Ecto neural progenitor cell (in vitro differentiated cells): ENCODE measurements around the gene PLEKHG7.

Source experiments
- DNase-seq: peaks from one replicate; pipeline ENCODE4 v3.0.0-alpha.2; 2018; ENCODE audit warnings: low spot score

The PLEKHG7 gene

DNA sequence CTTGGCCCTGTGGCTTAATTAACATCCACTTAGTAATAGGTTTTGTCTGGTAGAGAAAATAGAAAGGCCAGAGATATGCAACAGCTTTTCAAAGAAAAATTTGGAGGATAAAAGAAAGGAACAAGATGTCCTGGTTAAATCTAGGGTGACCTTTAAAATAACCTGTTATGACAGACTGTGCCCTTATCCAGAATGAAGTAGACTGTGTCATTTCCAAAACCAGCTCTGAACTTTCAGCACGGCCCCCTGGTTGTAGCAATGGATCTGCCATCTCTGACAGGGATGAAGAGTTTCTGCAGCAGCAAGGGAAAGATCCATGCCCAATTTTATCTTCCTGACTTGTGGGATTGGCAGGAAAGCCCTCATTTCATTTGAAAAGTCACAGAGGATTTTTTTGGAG is 5.1 kb downstream of the PLEKHG7 start:
- DNase-seq: no peak

DNA sequence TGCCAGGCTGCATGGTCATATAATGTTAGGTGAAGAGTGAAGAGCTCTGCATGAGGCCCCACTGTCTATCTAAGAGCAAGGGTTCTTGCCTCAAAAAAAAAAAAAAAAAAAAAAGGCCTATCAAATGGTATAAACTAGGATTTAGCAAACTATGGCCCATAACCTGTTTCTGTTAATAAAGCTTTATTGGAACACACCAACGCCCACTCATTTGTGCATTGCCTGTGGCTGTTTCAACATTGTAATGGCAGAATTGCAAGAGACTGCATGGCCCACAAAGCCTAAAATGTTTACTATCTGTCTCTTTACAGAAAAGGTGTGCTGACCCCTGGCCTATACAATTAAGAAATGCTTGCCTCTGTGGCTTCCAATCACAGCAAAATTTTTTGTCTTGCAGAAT is 12.8 kb downstream of the PLEKHG7 start:
- DNase-seq: no peak

DNA sequence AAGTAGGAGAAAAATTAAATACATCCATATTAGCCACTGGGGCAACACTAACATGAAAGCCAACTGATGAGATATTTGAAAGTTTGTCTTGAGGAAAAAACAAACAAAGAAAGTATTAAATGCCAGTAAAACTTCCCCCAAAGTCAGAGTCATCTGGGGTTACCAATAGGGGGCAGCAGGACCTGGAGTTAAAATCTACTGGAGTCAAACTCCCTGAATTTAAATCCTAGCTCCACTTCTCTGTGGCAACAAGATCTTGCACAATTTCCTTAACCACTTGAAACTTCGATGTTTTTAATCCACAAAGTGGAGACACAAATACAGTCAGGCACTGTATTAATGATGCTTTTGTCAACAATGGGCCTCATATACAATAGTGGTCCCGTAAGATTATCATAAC is 14.4 kb downstream of the PLEKHG7 start:
- DNase-seq: no peak

DNA sequence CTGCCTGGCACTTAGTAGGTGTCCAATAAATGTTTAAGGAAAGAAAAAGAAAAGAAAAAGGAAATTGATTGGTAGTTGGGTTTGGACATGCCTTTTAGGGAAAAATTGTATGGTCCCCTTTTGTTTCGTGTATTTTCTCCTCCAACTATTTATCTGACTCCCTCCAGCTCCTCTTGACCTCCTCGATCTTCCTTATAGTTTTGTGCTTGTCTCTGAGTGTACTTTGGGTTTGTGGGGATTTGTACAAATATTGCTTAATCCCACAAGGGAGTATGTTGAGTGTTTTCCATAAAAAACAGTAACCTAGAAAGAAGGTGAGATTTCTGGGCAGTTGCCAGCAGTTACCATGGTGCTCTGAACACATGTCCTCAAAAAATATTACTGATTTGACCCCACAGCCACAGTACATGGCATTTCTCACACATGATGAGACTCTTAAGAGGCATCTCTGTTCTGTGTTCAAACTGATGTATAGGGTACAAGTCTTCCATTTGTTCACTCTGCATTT is 15.7 kb downstream of the PLEKHG7 start:
- DNase-seq: no peak

DNA sequence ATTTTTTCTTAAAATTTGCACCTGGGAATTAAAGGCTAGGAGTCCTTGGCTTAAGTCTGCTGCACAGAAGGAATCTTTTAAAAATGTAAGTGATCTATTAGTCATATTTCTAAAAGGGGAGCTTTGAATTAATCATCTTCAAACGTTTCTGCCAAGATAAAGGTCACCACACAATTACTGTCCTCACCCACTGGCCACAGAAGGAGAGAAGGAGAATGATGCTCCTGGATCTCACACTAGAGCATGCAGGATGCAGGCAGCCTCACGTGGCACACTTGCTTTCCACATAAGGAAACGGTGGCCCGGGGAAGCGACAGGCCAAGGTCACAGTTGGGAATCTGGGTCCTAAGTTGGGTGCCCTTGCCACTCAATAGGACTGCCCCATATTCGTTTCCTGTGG is 16.9 kb downstream of the PLEKHG7 start:
- DNase-seq: no peak

DNA sequence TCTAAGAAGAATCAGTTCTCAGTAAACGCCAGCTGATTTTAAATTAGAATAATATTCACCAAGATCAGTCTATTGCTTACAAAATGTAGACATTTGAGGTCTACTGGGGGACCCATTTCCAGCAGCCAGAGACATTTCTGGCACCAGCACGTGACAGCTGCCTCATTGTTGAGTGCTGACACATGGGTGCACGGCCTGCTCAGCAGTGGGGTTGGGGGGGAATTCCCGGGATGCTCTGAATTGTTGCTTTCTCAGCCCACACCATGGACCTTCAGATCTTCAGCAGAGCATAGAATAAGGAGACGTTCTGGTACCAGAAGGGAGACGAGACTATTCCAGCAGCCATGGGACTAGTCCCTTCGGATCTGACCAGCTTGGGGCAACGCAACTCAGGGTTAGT is 18.3 kb downstream of the PLEKHG7 start:
- no peak for DNase-seq

DNA sequence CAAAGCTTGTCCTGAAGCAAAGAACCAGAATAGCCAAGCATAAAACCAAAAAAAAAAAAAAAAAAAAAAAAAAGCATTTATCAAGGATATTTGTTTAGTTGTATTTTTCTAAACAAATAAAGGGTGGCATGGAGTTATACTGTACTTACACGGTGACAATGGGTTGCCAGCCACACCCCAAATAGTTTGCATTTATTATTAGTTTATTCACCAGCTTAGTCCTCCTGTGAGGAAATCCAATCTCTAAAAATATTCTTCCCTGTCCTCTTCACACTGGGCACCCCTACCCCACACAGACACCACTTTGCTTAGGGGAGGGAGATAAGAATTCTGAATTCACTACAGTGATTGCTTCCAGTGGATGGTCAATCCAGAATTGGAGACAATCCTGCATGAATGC is 18.9 kb downstream of the PLEKHG7 start:
- no peak for DNase-seq

DNA sequence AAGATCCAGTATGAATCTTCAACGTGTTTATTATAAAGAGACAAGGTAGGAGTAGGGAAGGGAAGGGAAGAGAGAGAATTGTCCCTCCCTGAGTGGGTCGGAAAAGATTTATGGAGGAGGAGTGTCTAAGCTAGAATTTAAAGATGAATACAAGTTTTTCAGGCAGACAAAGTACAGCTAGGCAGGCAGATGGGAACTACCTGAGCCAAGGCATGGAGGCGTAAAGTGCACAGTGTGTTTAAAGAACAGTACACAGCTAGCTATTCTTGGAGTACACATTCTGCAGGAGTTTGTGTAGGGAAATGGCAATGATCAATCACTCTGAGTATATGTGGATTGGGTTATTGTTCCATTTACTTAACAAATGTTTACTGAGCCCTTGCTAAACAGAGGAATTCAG is 20.1 kb downstream of the PLEKHG7 start:
- no peak for DNase-seq

DNA sequence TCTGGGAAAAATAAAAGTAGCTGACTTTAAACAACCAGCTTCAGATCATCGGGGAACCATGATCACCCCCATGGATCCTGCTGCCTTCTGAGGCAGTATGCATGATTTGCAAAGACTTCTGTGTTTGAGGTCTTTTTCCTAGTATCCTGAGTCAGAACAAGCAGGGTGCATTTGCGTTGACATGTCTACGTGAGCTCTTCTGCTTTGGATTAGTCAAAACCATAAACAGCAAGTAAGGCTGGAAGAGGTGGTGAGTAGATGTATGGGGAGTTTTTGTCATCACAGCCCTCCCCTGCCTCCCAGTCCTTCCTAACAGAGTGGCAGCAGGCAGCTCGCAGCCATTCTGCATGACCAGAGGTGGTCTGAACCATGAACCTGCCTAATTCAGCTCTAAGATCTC is 24.1 kb downstream of the PLEKHG7 start:
- DNase-seq: no peak

DNA sequence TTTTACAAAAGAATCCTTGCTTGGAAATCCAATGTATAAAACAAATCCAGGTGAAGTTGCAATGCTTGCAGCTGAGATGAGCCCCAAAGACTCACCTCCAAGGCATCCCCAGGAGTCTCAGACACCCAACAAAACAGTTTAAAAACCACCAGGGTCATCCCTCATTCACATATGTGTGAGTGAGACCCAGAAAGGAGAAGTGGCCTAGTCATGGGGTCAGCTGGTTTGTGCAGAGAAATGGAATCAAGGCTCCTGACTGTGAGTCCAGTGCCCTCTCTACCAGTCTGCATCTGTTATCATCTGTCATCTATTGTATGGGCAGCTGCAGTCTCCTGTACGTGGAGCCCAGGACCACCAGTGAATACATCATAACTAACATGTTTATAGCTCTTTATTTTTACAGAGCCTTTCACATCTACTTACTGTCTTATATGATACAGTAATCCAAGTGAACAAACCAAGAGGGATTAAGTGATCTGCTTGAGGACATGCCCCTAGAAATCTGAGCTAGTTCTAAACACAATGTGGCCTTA is 27.1 kb downstream of the PLEKHG7 start:
- no peak for DNase-seq

DNA sequence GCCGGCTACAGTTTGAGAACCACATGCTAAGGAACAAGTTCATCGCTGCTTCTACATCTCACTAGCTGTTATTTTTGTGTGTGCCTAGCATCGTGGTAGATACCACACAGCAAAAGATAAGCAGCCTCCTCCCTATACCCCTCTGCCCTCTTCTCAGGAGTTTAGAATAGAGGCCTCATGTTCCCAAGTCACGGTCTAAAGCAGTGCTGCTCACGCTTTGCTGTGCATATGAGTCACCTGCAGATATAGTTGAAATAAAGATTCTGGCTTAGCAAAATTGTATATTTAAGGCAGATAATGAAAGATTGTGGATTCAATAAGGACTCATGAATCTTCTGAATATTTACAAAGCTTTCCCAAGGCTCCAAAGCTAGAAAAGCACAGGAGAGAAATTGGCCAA is 28.0 kb downstream of the PLEKHG7 start:
- DNase-seq: no peak

DNA sequence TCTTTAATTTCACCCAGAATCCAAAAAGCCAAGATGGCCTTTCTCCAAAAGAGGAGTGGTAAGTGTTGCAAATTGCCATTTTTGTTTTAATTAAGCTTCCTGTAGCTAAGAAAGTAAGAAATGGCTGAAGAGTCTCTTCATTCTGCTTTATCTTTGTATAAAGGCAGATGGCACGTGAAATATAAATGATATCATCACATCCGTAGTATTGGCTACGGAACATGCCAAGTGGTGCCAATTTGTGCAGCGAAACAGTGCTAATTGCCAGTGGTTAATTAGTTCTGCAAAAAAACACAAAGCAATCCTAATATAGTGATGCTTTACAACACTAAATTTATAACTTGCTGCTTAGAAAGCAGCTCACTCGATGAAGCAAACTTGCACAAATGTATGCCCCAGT is 29.4 kb downstream of the PLEKHG7 start:
- DNase-seq: no peak

DNA sequence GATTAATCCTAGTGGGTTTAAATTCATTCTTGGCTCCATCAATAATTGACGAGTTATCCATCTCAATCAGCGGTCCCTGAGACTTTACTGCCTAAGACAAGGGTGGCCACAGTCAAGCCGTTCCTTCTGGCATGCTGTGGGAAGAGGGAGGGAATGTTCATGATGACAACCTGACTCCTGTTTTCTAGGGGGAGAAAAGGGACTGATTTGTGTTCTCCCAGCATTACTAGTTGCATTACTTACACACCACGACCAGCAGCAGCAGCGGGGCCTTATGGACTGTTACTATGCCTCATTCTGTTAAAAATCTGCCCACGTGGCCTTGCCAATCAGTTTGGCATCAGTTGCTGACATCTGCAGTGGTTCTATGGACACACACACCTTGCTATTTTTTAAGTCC is 29.9 kb downstream of the PLEKHG7 start:
- no peak for DNase-seq

DNA sequence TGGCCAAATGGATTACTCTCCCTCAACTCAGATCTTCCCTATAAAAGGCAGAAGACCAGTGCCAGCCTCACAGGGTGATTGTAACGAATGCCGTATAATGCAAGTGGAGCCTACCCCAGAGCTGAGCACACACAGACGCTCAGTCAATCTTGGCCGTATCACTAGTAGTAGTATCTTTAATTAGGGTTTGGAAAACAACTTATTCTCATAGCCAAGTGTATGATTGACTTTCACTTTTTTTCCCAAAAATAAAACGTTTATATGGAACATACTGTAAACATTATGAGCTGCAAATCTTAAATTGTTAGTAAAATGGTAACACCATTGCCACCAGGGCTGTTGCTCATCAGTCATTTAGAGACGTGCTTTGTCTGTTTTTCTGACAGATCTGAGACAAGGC is 30.4 kb downstream of the PLEKHG7 start:
- no peak for DNase-seq

DNA sequence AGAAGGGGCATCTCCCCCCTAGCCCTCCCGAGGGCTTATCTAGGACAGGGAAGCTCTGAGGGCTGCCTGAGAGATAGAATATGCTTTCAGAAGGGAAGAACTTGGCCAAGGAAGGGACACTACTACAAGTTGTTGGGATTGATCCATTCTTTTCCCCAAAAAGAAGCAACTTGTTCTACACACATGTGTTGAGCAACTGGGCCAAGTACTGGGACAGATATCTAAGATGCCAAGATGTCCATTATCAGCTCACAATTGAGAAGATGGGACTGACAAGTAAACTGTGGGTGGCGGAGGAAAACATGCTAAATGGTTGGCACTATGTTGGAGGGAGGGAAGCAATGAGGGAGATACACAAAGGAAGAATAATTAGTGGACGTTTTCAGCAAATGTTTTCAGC is 30.9 kb downstream of the PLEKHG7 start:
- no peak for DNase-seq

DNA sequence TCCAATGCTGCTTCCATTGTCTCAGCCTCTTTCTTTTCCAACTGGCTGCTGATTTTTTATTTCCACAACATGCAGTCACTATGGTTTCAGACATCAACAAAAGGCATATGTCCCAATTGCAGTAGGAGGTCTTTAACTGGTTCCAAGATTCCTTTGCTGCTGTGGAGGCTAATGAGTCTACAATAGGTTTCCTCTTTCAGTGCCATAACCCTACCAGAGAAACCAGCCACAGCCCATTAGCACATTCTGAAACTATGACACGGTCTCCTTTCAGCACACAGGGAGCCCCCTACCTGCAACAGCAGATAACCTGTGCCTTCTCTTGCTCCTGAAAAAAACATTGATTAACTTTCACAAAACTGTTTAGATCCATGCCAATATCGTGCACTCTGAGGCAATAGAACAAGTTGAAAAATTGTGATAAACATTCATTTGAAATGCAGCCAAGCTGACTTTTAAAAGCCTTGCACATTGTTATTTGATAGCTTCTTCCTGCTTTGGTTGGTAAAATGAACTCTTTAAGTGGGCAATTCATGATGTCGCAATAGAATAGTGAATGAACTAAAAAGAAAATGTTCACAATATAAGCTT is 32.4 kb downstream of the PLEKHG7 start:
- no peak for DNase-seq

DNA sequence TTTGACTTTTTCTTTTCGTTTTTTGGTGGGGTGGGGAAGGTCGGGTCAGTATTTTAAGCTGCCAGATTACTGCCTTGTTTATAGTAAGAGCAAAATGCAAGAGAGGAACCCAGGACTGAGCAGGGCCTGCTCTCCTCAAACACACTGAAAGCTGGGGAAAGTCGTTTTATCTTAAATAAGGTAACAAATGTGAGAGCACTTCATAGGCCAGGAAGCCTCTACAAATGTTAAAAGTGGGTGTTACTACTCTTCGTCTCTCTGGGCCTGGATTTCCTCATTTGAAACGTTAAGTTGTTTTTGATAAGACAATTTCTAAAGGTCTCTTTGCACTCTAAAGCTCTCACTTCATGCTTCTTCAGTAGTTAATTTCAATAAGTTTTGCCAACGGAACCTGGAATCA is 33.8 kb downstream of the PLEKHG7 start:
- DNase-seq: no peak

DNA sequence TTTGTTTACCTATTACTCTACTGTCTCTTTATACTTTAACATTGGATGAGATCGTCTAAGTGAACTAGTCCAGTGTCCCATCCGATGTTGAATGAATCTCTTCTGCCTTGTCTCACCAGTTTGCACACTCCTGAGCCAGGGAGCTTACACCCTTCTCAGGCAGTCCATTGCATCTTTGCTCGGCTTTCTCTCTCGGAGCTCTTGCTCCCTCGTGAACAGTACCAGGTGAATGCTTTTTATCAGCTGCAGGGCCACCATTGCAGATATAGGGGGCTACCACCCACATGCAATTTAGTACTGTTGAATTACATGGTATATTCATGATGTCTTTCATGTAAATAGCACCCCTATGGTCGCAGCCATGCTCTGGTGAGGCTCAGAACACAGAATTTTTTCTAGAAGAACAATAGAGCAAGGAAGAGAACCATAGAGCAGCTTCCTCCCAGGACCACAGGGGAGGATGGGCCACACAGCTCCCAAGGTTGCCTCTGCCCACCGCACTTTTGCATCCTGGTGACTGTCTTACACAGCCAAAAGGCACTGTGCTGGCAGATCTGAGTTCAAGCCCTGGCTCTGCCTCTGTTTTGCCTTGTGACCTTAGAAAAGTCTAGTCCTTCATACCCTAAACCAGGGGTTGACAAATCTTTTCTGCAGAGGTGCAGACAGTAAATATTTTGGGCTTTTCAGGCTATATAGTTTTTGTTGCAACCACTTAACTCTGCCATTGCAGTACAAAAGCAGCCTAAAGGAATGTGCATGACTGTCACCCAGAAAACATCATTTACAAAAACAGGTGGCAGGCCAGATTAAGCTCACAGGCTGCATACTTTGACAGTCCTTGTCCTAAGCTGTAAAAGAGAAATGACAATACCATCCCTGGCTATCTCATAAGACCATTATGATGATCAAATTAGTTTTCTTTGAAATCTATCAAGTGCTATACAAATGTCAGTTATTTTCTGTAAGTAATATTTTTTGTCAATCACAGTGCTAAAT is 35.4 kb downstream of the PLEKHG7 start:
- no peak for DNase-seq

DNA sequence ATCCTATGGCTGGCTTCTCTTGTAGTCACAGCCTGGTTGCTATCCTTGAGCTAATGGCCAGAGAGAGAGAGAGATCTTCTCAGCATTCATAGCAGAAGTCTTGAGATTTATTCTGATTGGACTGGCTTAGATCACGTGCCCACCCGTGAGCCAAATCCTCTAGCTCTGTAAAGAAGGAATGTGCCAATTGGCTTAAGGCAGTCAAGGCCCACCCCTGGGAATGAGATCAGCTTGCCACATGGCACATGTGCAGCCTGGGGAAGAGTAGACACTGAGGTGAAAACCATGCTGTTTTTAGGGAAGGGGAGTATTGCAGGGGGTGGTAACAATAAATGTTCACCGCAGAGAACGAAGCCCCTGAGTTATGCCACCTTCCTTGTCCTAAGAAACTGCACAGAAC is 36.3 kb downstream of the PLEKHG7 start:
- no peak for DNase-seq

DNA sequence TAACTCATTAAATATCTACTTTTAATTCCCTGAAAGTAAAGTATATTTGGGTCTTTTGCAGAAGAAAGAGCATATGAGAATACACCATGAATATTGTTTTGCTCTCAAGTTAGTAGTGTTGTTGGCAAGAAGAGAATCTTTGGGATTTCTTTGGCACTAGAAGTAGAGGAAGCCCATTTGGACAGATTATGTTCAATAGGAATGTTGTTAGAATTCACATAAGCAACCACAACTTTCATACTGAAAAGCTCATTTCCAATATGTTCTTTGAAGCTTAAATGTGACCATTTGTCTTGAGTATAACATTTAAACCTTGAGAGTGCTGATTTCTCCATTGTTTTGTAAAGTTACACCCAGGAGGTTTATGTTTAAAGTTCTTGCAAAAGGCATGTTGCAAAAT is 37.6 kb downstream of the PLEKHG7 start:
- DNase-seq: no peak

DNA sequence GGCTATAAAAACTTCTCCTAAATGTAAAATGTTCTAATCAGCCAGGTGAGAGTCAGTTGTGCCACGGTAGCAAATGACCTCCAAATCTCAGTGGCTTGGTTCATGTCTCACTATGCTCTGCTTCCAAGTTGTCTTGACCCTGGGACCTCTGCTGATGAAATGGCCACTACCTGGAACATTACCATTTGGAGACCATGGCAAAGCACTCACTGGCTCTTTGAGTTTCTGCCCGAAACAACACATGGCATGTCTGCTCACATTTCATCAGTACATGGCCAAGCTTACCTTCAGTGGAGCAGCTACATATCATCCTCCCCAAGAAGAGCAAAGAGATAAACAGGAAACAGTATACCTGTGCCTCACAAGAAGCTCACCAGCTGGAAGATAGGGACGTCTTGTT is 40.2 kb downstream of the PLEKHG7 start:
- no peak for DNase-seq

DNA sequence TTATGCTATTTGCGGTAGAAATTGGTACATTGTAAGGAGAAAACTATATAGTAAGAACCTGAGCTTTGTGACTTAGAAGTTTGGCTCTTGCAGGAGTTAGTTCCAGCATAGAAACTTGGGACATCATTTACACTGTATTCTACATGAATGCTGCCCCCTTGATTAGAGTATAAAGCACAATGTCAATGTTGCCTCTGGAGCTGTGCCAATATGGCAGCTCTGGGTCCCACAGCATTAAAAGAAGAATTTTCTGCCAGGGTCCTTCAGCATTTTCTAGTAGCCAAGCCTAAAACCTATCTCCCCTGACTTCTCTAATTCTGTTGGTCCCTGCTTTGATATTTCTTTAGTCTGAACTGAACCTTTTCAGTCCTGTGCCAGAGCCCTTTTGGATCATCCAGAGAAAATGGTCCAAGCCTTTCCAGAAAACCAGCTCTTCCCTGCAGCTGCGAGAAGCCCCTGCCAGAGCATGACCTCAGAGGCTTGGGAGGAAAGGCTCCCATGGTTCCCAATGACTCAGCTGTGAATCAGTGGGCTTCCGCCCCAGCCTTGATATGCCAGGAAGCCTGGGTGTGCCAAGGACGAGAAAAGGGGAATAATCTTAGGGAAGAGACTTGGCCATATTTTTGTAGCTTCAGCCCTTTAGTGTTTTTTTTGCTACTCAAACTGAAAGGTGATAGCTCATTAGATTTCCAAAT is 43.2 kb downstream of the PLEKHG7 start:
- no peak for DNase-seq

DNA sequence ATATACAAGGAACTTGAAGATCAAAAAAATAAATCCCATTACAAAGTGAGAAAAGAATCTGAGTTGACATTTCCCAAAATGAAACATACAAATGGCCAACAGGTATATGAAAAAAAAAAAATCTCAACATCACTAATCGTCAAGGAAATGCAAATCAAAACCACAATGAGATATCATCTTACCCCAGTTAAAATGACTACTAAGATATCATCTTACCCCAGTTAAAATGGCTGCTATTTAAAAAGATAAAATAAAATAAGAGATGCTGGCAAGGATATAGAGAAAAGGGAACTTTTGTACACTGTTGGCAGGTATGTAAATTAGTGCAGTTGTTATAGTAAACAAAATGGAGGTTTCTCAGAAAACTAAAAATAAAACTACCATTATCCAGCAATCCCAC is 44.4 kb downstream of the PLEKHG7 start:
- DNase-seq: no peak
